ENCODE results near the gene POLE3.

DNA sequence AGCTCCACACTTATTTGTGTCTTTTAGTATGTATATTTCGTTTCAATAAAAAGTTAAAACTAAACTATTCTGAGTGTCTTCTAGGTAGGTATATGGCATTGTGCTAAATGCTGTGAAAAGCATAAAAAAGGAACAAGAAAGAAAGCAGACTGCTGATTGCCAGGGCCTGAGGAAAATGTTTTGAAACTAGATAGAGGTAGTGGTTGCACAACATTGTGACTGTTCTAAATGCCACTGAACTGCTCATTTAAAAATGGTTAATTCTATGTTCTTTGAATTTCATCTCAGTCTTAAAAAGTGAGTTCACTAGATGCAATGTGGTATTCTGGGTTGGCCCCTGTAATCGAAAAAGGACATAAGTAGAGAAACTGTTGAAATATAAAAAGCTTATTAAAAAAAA is 6.8 kb downstream of the POLE3 start:
- TF ChIP-seq, protein P1, sequence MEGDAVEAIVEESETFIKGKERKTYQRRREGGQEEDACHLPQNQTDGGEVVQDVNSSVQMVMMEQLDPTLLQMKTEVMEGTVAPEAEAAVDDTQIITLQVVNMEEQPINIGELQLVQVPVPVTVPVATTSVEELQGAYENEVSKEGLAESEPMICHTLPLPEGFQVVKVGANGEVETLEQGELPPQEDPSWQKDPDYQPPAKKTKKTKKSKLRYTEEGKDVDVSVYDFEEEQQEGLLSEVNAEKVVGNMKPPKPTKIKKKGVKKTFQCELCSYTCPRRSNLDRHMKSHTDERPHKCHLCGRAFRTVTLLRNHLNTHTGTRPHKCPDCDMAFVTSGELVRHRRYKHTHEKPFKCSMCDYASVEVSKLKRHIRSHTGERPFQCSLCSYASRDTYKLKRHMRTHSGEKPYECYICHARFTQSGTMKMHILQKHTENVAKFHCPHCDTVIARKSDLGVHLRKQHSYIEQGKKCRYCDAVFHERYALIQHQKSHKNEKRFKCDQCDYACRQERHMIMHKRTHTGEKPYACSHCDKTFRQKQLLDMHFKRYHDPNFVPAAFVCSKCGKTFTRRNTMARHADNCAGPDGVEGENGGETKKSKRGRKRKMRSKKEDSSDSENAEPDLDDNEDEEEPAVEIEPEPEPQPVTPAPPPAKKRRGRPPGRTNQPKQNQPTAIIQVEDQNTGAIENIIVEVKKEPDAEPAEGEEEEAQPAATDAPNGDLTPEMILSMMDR (conservative IDR thresholded peaks at IDR 0.05; ENCODE audit: low read depth in 2 of 2): no peak
- TF ChIP-seq POLR2AphosphoS5 (IDR thresholded peaks at IDR 0.05; ENCODE audit: low read depth): no peak
- TF ChIP-seq CREB1 (CRISPR knock-in tag; IDR thresholded peaks at IDR 0.05; ENCODE audit: low read depth): no peak
- TF ChIP-seq EZH2 (IDR thresholded peaks at IDR 0.05; ENCODE audit: low read depth, unreplicated experiment): no peak
- no peak for TF ChIP-seq EZH2phosphoT487 (IDR thresholded peaks at IDR 0.05; ENCODE audit: unreplicated experiment)
- TF ChIP-seq STAT1 (IDR thresholded peaks at IDR 0.05; ENCODE audit: unreplicated experiment): no peak
- TF ChIP-seq, protein P2, sequence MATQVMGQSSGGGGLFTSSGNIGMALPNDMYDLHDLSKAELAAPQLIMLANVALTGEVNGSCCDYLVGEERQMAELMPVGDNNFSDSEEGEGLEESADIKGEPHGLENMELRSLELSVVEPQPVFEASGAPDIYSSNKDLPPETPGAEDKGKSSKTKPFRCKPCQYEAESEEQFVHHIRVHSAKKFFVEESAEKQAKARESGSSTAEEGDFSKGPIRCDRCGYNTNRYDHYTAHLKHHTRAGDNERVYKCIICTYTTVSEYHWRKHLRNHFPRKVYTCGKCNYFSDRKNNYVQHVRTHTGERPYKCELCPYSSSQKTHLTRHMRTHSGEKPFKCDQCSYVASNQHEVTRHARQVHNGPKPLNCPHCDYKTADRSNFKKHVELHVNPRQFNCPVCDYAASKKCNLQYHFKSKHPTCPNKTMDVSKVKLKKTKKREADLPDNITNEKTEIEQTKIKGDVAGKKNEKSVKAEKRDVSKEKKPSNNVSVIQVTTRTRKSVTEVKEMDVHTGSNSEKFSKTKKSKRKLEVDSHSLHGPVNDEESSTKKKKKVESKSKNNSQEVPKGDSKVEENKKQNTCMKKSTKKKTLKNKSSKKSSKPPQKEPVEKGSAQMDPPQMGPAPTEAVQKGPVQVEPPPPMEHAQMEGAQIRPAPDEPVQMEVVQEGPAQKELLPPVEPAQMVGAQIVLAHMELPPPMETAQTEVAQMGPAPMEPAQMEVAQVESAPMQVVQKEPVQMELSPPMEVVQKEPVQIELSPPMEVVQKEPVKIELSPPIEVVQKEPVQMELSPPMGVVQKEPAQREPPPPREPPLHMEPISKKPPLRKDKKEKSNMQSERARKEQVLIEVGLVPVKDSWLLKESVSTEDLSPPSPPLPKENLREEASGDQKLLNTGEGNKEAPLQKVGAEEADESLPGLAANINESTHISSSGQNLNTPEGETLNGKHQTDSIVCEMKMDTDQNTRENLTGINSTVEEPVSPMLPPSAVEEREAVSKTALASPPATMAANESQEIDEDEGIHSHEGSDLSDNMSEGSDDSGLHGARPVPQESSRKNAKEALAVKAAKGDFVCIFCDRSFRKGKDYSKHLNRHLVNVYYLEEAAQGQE (IDR thresholded peaks at IDR 0.05; ENCODE audit: unreplicated experiment): no peak
- TF ChIP-seq NANOG (IDR thresholded peaks at IDR 0.05; ENCODE audit: borderline replicate concordance): no peak
- TF ChIP-seq, protein P3, sequence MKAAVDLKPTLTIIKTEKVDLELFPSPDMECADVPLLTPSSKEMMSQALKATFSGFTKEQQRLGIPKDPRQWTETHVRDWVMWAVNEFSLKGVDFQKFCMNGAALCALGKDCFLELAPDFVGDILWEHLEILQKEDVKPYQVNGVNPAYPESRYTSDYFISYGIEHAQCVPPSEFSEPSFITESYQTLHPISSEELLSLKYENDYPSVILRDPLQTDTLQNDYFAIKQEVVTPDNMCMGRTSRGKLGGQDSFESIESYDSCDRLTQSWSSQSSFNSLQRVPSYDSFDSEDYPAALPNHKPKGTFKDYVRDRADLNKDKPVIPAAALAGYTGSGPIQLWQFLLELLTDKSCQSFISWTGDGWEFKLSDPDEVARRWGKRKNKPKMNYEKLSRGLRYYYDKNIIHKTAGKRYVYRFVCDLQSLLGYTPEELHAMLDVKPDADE (IDR thresholded peaks at IDR 0.05): no peak
- no peak for TF ChIP-seq ZNF114 (CRISPR knock-in tag; IDR thresholded peaks at IDR 0.05)
- no peak for TF ChIP-seq ZNF331 (CRISPR knock-in tag; IDR thresholded peaks at IDR 0.05; ENCODE audit: low read depth)
- TF ChIP-seq JUNB (IDR thresholded peaks at IDR 0.05; ENCODE audit: unreplicated experiment): no peak
- TF ChIP-seq, protein P4, sequence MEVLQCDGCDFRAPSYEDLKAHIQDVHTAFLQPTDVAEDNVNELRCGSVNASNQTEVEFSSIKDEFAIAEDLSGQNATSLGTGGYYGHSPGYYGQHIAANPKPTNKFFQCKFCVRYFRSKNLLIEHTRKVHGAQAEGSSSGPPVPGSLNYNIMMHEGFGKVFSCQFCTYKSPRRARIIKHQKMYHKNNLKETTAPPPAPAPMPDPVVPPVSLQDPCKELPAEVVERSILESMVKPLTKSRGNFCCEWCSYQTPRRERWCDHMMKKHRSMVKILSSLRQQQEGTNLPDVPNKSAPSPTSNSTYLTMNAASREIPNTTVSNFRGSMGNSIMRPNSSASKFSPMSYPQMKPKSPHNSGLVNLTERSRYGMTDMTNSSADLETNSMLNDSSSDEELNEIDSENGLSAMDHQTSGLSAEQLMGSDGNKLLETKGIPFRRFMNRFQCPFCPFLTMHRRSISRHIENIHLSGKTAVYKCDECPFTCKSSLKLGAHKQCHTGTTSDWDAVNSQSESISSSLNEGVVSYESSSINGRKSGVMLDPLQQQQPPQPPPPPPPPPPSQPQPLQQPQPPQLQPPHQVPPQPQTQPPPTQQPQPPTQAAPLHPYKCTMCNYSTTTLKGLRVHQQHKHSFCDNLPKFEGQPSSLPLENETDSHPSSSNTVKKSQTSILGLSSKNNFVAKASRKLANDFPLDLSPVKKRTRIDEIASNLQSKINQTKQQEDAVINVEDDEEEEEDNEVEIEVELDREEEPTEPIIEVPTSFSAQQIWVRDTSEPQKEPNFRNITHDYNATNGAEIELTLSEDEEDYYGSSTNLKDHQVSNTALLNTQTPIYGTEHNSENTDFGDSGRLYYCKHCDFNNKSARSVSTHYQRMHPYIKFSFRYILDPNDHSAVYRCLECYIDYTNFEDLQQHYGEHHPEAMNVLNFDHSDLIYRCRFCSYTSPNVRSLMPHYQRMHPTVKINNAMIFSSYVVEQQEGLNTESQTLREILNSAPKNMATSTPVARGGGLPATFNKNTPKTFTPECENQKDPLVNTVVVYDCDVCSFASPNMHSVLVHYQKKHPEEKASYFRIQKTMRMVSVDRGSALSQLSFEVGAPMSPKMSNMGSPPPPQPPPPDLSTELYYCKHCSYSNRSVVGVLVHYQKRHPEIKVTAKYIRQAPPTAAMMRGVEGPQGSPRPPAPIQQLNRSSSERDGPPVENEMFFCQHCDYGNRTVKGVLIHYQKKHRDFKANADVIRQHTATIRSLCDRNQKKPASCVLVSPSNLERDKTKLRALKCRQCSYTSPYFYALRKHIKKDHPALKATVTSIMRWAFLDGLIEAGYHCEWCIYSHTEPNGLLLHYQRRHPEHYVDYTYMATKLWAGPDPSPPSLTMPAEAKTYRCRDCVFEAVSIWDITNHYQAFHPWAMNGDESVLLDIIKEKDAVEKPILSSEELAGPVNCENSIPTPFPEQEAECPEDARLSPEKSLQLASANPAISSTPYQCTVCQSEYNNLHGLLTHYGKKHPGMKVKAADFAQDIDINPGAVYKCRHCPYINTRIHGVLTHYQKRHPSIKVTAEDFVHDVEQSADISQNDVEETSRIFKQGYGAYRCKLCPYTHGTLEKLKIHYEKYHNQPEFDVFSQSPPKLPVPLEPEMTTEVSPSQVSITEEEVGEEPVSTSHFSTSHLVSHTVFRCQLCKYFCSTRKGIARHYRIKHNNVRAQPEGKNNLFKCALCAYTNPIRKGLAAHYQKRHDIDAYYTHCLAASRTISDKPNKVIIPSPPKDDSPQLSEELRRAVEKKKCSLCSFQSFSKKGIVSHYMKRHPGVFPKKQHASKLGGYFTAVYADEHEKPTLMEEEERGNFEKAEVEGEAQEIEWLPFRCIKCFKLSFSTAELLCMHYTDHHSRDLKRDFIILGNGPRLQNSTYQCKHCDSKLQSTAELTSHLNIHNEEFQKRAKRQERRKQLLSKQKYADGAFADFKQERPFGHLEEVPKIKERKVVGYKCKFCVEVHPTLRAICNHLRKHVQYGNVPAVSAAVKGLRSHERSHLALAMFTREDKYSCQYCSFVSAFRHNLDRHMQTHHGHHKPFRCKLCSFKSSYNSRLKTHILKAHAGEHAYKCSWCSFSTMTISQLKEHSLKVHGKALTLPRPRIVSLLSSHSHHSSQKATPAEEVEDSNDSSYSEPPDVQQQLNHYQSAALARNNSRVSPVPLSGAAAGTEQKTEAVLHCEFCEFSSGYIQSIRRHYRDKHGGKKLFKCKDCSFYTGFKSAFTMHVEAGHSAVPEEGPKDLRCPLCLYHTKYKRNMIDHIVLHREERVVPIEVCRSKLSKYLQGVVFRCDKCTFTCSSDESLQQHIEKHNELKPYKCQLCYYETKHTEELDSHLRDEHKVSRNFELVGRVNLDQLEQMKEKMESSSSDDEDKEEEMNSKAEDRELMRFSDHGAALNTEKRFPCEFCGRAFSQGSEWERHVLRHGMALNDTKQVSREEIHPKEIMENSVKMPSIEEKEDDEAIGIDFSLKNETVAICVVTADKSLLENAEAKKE (CRISPR knock-in tag; IDR thresholded peaks at IDR 0.05): no peak
